Endothelial cell of umbilical vein (primary cell): ENCODE results near the gene AZGP1.
"Not testable (repeated sequence)": the region's sequence is repeated elsewhere in the genome, so short reads cannot be mapped to it uniquely, and the experiment has no call there.

Experiments
- EZH2 ChIP-seq: IDR thresholded peaks from 2 replicates; pipeline ENCODE4 v1.6.1; 2012; ENCODE audit warnings: borderline replicate concordance, low read depth, mild to moderate bottlenecking, moderate library complexity, low read length, inconsistent platforms; ENCODE audit not compliant: severe bottlenecking
- GATA2 ChIP-seq: IDR thresholded peaks from 2 replicates; pipeline ENCODE4 v1.7.0; 2011; ENCODE audit warnings: low read depth, mild to moderate bottlenecking, moderate library complexity, mixed read lengths, low read length; ENCODE audit not compliant: insufficient read length, insufficient read depth
- MYC ChIP-seq: IDR thresholded peaks from one replicate; pipeline ENCODE4 v1.6.1; 2011; ENCODE audit warnings: mild to moderate bottlenecking, low read depth, low read length
- POLR2A ChIP-seq: IDR thresholded peaks from 2 replicates; pipeline ENCODE4 v1.6.1; 2012; ENCODE audit warnings: low read depth, mild to moderate bottlenecking, control low read depth, low read length
- POLR2AphosphoS5 ChIP-seq: IDR thresholded peaks from 2 replicates; pipeline ENCODE4 v1.6.1; 2012; ENCODE audit warnings: low read depth, mild to moderate bottlenecking, control low read depth, low read length, moderate library complexity; ENCODE audit not compliant: insufficient read depth
- TF ChIP-seq, protein P1 (sequence below), 2 donors: IDR thresholded peaks; 1 replicate in 1 of 2; 2 replicates in 1 of 2; pipeline ENCODE4 v1.5.1; 2011; ENCODE audit warnings: low read length in 2 of 2, mild to moderate bottlenecking in 2 of 2, moderate library complexity in 2 of 2, control low read depth in 1 of 2, inconsistent platforms in 1 of 2, low read depth in 1 of 2; ENCODE audit not compliant: insufficient read depth in 1 of 2; ENCODE audit errors: extremely low read depth in 1 of 2

DNA sequence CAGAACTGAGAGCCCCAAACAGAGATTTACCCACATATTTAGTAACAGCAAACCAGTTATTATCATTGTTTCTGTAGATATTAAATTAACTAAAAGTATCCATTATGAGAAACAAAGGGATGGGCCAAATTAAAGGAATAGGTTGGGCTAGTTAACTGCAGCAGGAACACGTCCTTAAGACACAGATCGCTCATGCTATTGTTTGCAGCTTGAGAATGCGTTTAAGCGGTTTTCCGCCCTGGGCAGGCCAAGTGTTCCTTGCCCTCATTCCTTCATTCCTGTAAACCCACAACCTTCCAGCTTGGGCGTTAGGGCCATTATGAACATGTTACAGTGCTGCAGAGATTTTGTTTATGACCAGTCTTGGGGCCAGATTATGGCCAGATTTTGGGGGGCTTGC, 25.0 kb downstream of the AZGP1 start:
- TF ChIP-seq, protein P1, sequence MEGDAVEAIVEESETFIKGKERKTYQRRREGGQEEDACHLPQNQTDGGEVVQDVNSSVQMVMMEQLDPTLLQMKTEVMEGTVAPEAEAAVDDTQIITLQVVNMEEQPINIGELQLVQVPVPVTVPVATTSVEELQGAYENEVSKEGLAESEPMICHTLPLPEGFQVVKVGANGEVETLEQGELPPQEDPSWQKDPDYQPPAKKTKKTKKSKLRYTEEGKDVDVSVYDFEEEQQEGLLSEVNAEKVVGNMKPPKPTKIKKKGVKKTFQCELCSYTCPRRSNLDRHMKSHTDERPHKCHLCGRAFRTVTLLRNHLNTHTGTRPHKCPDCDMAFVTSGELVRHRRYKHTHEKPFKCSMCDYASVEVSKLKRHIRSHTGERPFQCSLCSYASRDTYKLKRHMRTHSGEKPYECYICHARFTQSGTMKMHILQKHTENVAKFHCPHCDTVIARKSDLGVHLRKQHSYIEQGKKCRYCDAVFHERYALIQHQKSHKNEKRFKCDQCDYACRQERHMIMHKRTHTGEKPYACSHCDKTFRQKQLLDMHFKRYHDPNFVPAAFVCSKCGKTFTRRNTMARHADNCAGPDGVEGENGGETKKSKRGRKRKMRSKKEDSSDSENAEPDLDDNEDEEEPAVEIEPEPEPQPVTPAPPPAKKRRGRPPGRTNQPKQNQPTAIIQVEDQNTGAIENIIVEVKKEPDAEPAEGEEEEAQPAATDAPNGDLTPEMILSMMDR (IDR thresholded peaks at IDR 0.05; ENCODE audit: extremely low read depth in 1 of 2, insufficient read depth in 1 of 2, low read depth in 1 of 2, low read length in 2 of 2), result not testable (repeated sequence)
- TF ChIP-seq GATA2, POLR2AphosphoS5, POLR2A, EZH2, MYC: not testable (repeated sequence)
